Cardiac muscle cell (in vitro differentiated cells and primary cell): ENCODE measurements around the gene ANXA2. TPM values are rescaled to one million over a fixed set of nuclear protein-coding genes. Genes with fewer than 3 reads are reported as not detected.

Source experiments
- DNase-seq, 2 donors: peaks; one replicate each; pipeline versions ENCODE4 v3.0.0 to v3.0.0-alpha.2; 2010 to 2017; ENCODE audit warnings: low read depth in 1 of 2, low spot score in 1 of 2
- H3K27ac ChIP-seq: fragments of 200-600 bp; sonication (generic); 2 replicates; pipeline ENCODE4 v1.5.1; 2016
- H3K27me3 ChIP-seq: fragments of 200-600 bp; sonication (generic); 2 replicates; pipeline ENCODE4 v1.6.0; 2016; ENCODE audit warnings: control low read depth
- H3K36me3 ChIP-seq: fragments of 200-600 bp; sonication (generic); 2 replicates; pipeline ENCODE4 v1.5.1; 2016; ENCODE audit warnings: control low read depth
- H3K4me1 ChIP-seq: fragments of 200-600 bp; sonication (generic); 2 replicates; pipeline ENCODE4 v1.8.1; 2017; ENCODE audit warnings: low read depth, mild to moderate bottlenecking, mixed run types
- H3K4me3 ChIP-seq: fragments of 200-600 bp; sonication (generic); 2 replicates; pipeline ENCODE4 v1.5.1; 2016; ENCODE audit warnings: mild to moderate bottlenecking
- H3K9me3 ChIP-seq: fragments of 200-600 bp; sonication (generic); 2 replicates; pipeline ENCODE4 v1.5.1; 2017; ENCODE audit warnings: low read depth, mild to moderate bottlenecking, control low read depth
- polyA plus RNA-seq: library from polyadenylated mRNA; unstranded; fragments of >200 nt; fragmentation: Nextera tagmentation; extraction: Ambion mirVana; gene quantifications from 2 replicates; pipeline ENCODE4 v1.2.1, GENCODE V29; 2016
- total RNA-seq: library from RNA; depleted of rRNA; stranded (reverse); fragments of >200 nt; gene quantifications from 2 replicates; pipeline ENCODE4 v1.2.3, GENCODE V29; 2016
- TF ChIP-seq, protein P1 (sequence below): IDR thresholded peaks from 2 replicates; pipeline ENCODE4 v1.5.1; 2012; ENCODE audit warnings: low read depth, mild to moderate bottlenecking, low read length

The ANXA2 gene
- total and polyA plus RNA-seq, 2 experiments from 2014 or later = 90.2 to 284 TPM

DNA sequence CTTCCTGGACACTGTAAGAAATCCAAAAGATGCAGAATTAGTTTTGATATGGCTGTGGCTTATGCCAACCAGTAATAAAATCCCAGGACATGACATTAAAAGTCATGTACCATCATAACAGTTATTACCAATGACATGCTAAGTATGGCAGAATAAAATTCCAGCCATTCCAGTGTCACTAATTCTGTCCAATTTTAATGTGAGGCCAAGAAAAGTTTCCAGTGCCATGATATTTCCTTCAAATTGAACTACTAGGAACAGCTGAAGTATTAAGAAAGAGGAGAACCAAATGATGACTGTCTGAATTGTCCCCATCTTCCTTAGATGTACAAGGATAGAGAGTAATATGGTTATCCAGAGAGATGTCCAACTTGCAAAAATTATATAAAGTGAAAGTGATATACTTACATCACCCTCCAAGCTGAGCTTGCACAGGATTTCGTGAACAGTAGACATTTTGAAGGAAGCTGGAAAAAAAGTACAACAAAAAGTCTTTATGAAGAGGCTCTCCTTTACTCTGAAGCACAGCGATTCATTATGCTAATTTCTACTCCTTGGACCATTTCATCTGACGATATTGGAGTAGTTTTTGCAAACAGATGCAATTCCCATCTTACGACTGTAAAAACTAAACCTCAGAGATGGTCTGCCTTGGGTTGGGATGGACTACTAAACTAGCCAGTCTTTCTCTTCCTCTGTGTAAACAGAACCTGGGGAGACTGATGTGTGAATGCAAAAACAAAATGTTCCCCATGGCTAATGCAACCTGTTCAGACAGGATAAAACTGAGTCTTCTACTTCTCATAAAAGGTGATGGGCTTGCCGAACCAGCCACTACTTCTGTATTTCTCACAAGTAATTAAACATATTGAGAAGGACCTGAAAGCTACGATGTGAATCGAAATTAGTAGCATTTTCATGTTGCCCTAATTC is 11.9 kb downstream of the ANXA2 start:
- Histone ChIP-seq H3K4me3 (no peak overlapping the region), H3K4me1 (no peaks in the 10 kb centered on the region), H3K27me3 (no peaks in the 10 kb centered on the region), H3K9me3 (no peaks in the 10 kb centered on the region), H3K27ac (no peak overlapping the region), H3K36me3 (no peaks in the 10 kb centered on the region)
- DNase-seq = no peak
- TF ChIP-seq, protein P1, sequence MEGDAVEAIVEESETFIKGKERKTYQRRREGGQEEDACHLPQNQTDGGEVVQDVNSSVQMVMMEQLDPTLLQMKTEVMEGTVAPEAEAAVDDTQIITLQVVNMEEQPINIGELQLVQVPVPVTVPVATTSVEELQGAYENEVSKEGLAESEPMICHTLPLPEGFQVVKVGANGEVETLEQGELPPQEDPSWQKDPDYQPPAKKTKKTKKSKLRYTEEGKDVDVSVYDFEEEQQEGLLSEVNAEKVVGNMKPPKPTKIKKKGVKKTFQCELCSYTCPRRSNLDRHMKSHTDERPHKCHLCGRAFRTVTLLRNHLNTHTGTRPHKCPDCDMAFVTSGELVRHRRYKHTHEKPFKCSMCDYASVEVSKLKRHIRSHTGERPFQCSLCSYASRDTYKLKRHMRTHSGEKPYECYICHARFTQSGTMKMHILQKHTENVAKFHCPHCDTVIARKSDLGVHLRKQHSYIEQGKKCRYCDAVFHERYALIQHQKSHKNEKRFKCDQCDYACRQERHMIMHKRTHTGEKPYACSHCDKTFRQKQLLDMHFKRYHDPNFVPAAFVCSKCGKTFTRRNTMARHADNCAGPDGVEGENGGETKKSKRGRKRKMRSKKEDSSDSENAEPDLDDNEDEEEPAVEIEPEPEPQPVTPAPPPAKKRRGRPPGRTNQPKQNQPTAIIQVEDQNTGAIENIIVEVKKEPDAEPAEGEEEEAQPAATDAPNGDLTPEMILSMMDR = no peak

- Histone ChIP-seq H3K9me3 (no peaks in the 10 kb centered on the region), H3K27ac (no peak overlapping the region), H3K36me3 (no peaks in the 10 kb centered on the region), H3K4me3 (no peak overlapping the region), H3K4me1 (peaks cover 7% of the 10 kb centered on the region), H3K27me3 (no peaks in the 10 kb centered on the region)
- DNase-seq = no peak
- TF ChIP-seq, protein P1 = no peak
These were observed 13.2 kb downstream of the ANXA2 start for GRCh38 chr15:60384526-60385126.

GRCh38 chr15:60384053-60384452 is 13.7 kb downstream of the ANXA2 start:
- Histone ChIP-seq H3K27me3 (no peaks in the 10 kb centered on the region), H3K4me1 (peaks cover 11% of the 10 kb centered on the region), H3K36me3 (no peaks in the 10 kb centered on the region), H3K27ac (no peak overlapping the region), H3K9me3 (no peaks in the 10 kb centered on the region), H3K4me3 (no peak overlapping the region)
- peak in 1 of 2 donors; percentile 61 for DNase-seq
- TF ChIP-seq, protein P1 = no peak

DNA sequence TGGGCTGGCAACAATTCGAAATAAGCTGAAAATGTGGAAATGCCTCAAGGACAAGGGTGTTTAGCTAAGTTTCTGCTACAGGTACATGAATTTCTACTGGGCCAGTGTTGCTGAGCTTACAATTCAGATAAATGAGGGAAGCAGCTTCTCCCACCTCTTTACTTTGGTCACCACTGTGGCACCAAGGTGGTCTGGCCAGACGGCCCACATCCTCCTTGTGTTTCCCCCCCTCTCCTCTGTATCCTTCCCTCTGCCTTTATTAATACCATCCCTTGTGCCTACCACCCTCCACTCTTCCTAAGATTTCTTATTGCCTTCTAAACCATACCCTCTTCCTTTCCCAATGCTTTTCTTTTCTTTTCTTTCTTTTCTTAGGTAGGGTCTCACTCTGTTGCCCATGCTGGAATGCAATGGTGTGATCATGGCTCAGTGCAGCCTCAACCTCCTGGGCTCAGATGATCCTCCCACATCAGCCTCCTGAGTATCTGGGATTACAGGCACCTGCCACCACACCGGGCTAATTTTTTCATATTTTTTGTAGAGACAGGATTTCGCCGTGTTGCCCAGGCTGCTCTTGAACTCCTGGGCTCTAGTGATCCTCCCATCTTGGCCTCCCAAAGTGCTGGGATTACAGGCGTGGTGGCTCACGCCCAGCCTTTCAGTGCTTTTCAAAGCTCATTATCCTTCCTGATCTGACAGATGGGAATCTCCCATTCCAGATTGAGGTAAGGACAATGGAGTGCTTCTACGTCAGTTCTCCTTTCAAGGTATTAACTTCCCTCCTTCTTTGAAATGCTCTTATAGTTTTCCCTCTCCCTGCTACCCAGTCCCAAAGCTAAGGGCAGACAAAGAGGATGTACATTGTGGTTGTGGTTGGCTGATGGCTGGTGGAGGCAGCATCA is 14.8 kb downstream of the ANXA2 start:
- no peaks in the 10 kb centered on the region for H3K9me3 ChIP-seq
- DNase-seq = no peak
- no peak overlapping the region for H3K27ac ChIP-seq
- H3K27me3 ChIP-seq = no peaks in the 10 kb centered on the region
- peaks cover 11% of the 10 kb centered on the region for H3K4me1 ChIP-seq
- H3K4me3 ChIP-seq = no peak overlapping the region
- no peaks in the 10 kb centered on the region for H3K36me3 ChIP-seq
- TF ChIP-seq, protein P1 = no peak

GRCh38 chr15:60381148-60381788 is 16.5 kb downstream of the ANXA2 start:
- TF ChIP-seq, protein P1 = no peak
- peaks cover 11% of the 10 kb centered on the region for H3K4me1 ChIP-seq
- H3K9me3 ChIP-seq = no peaks in the 10 kb centered on the region
- H3K27me3 ChIP-seq = no peaks in the 10 kb centered on the region
- peak in 1 of 2 donors; percentile 60 for DNase-seq
- H3K4me3 ChIP-seq = no peak overlapping the region
- no peaks in the 10 kb centered on the region for H3K36me3 ChIP-seq
- H3K27ac ChIP-seq = no peak overlapping the region
